ENCODE results near the gene CAPG.

GRCh38 chr2:85395912-85396475, 14.2 kb downstream of the CAPG start:
- TF ChIP-seq CTCF (IDR thresholded peaks at IDR 0.05) = no peak
- TF ChIP-seq POLR2A (IDR thresholded peaks at IDR 0.05) = no peak

All from adrenal gland (tissue), 5 donors.